H9 (cell line): Measurements from ENCODE around the gene BLMH. TPM values are rescaled to one million over a fixed set of nuclear protein-coding genes. Genes with fewer than 3 reads are reported as not detected.

Source experiments
- DNase-seq: peaks from one replicate; pipeline ENCODE4 v3.0.0-alpha.2; 2017
- H2AFZ ChIP-seq: one replicate; pipeline ENCODE4 v1.6.1; 2013; ENCODE audit warnings: mild to moderate bottlenecking, low read length, control low read depth, moderate library complexity
- H2AK5ac ChIP-seq: 2 replicates; pipeline ENCODE4 v1.6.1; 2013; ENCODE audit warnings: low read length, control low read depth, mixed read lengths; ENCODE audit not compliant: insufficient read length
- H2BK120ac ChIP-seq: one replicate; pipeline ENCODE4 v1.6.1; 2013; ENCODE audit warnings: low read depth, mild to moderate bottlenecking, low read length, control low read depth, inconsistent platforms; ENCODE audit not compliant: poor library complexity, severe bottlenecking
- H2BK12ac ChIP-seq: 2 replicates; pipeline ENCODE4 v1.6.1; 2013; ENCODE audit warnings: low read length, control low read depth, mixed read lengths, low read depth; ENCODE audit not compliant: insufficient read length
- H2BK15ac ChIP-seq: 2 replicates; pipeline ENCODE4 v1.6.1; 2013; ENCODE audit warnings: low read depth, low read length, control low read depth
- H2BK20ac ChIP-seq: one replicate; pipeline ENCODE4 v1.6.1; 2013; ENCODE audit warnings: low read depth, mild to moderate bottlenecking, low read length, control low read depth, inconsistent platforms; ENCODE audit not compliant: poor library complexity, severe bottlenecking
- H2BK5ac ChIP-seq: 2 replicates; pipeline ENCODE4 v1.6.1; 2013; ENCODE audit warnings: low read length, control low read depth, mixed read lengths; ENCODE audit not compliant: insufficient read length
- H3K14ac ChIP-seq: 2 replicates; pipeline ENCODE4 v1.6.1; 2013; ENCODE audit warnings: low read length, control low read depth; ENCODE audit not compliant: insufficient read depth
- H3K18ac ChIP-seq: 2 replicates; pipeline ENCODE4 v1.6.1; 2013; ENCODE audit warnings: low read depth, mild to moderate bottlenecking, mixed read lengths, low read length, control low read depth; ENCODE audit not compliant: insufficient read length
- H3K23ac ChIP-seq: 2 replicates; pipeline ENCODE4 v1.6.1; 2013; ENCODE audit warnings: low read length, control low read depth, mixed read lengths, low read depth; ENCODE audit not compliant: insufficient read length
- H3K23me2 ChIP-seq: 2 replicates; pipeline ENCODE4 v1.6.1; 2013; ENCODE audit warnings: low read depth, mild to moderate bottlenecking, mixed read lengths, low read length, control low read depth; ENCODE audit not compliant: insufficient read length, poor library complexity, severe bottlenecking
- H3K27ac ChIP-seq: 2 replicates; pipeline ENCODE4 v1.5.1; 2013; ENCODE audit warnings: low read length, control low read depth, mixed read lengths, low read depth; ENCODE audit not compliant: insufficient read length
- H3K27me3 ChIP-seq: 2 replicates; pipeline ENCODE4 v1.6.1; 2013; ENCODE audit warnings: low read length, control low read depth, inconsistent platforms; ENCODE audit not compliant: insufficient read depth
- H3K4ac ChIP-seq: 2 replicates; pipeline ENCODE4 v1.6.1; 2013; ENCODE audit warnings: low read depth, mild to moderate bottlenecking, control low read depth, inconsistent platforms, low read length, moderate library complexity
- H3K4me1 ChIP-seq: 2 replicates; pipeline ENCODE4 v1.6.1; 2013; ENCODE audit warnings: low read length, control low read depth, inconsistent platforms; ENCODE audit not compliant: insufficient read depth
- H3K4me2 ChIP-seq: 2 replicates; pipeline ENCODE4 v1.6.1; 2013; ENCODE audit warnings: low read length, control low read depth, mixed read lengths; ENCODE audit not compliant: insufficient read length, insufficient read depth
- H3K56ac ChIP-seq: 2 replicates; pipeline ENCODE4 v1.6.1; 2013; ENCODE audit warnings: low read depth, mild to moderate bottlenecking, mixed read lengths, low read length, control low read depth; ENCODE audit not compliant: insufficient read length
- H3K79me1 ChIP-seq: 2 replicates; pipeline ENCODE4 v1.6.1; 2013; ENCODE audit warnings: low read depth, mild to moderate bottlenecking, moderate library complexity, low read length, control low read depth, inconsistent platforms; ENCODE audit not compliant: insufficient read depth, poor library complexity, severe bottlenecking
- H3K79me2 ChIP-seq: 2 replicates; pipeline ENCODE4 v1.6.1; 2013; ENCODE audit warnings: low read length, control low read depth, inconsistent platforms; ENCODE audit not compliant: insufficient read depth
- H3K9ac ChIP-seq: 2 replicates; pipeline ENCODE4 v1.6.1; 2013; ENCODE audit warnings: low read length, control low read depth, mixed read lengths; ENCODE audit not compliant: insufficient read length; ENCODE audit errors: extremely low read depth
- H3K9me3 ChIP-seq: one replicate; pipeline ENCODE4 v1.6.1; 2013; ENCODE audit warnings: low read depth, low read length, inconsistent platforms; ENCODE audit not compliant: control insufficient read depth
- H3T11ph ChIP-seq: one replicate; pipeline ENCODE4 v1.6.1; 2013; ENCODE audit warnings: mild to moderate bottlenecking, low read length, control low read depth, inconsistent platforms
- H4K20me1 ChIP-seq: one replicate; pipeline ENCODE4 v1.6.1; 2013; ENCODE audit not compliant: control insufficient read depth, insufficient read length, insufficient read depth
- H4K5ac ChIP-seq: 2 replicates; pipeline ENCODE4 v1.6.1; 2013; ENCODE audit warnings: low read depth, mild to moderate bottlenecking, mixed read lengths, low read length, control low read depth; ENCODE audit not compliant: insufficient read length
- H4K8ac ChIP-seq: replicated peaks from 2 replicates; pipeline ENCODE4 v1.6.1; 2013; ENCODE audit warnings: low read length, control low read depth, mixed read lengths, low read depth; ENCODE audit not compliant: insufficient read length
- H4K91ac ChIP-seq: 2 replicates; pipeline ENCODE4 v1.6.1; 2013; ENCODE audit warnings: low read depth, mild to moderate bottlenecking, moderate library complexity, mixed read lengths, low read length, control low read depth; ENCODE audit not compliant: insufficient read length
- H3K27ac Mint-ChIP-seq, 3 experiments: 2 replicates in 2 of 3; 3 replicates in 1 of 3; pipeline ENCODE4 v1.8.0; 2020 to 2021; ENCODE audit warnings: mixed read lengths in 3 of 3, mild to moderate bottlenecking in 1 of 3, moderate library complexity in 1 of 3
- H3K27me3 Mint-ChIP-seq: 2 replicates; pipeline ENCODE4 v1.8.0; 2021; ENCODE audit warnings: low read depth, mild to moderate bottlenecking, moderate library complexity, mixed read lengths
- H3K36me3 Mint-ChIP-seq, 3 experiments: 2 replicates in 2 of 3; 3 replicates in 1 of 3; pipeline ENCODE4 v1.8.0; 2020 to 2021; ENCODE audit warnings: low read depth in 3 of 3, mixed read lengths in 3 of 3; ENCODE audit not compliant: insufficient read depth in 1 of 3
- H3K4me1 Mint-ChIP-seq, 2 experiments: 2 replicates each; pipeline ENCODE4 v1.8.0; 2020; ENCODE audit warnings: mixed read lengths in 2 of 2
- H3K4me3 Mint-ChIP-seq, 2 experiments: 2 replicates in 1 of 2; 3 replicates in 1 of 2; pipeline ENCODE4 v1.8.0; 2020 to 2021; ENCODE audit warnings: mild to moderate bottlenecking in 2 of 2, mixed read lengths in 2 of 2, moderate library complexity in 1 of 2
- H3K9me3 Mint-ChIP-seq, 2 experiments: 2 replicates in 1 of 2; 3 replicates in 1 of 2; pipeline ENCODE4 v1.8.0; 2020; ENCODE audit warnings: mild to moderate bottlenecking in 2 of 2, mixed read lengths in 2 of 2, moderate library complexity in 1 of 2
- CTCF ChIP-seq: fragments of 200-600 bp; sonication (generic); conservative IDR thresholded peaks from 3 replicates; pipeline ENCODE4 v1.8.0; 2021; ENCODE audit warnings: antibody characterized with exemption, mild to moderate bottlenecking
- WGBS: extraction: QIAGEN DNeasy Blood & Tissue Kit; methylation state at CpG from one replicate; pipeline ENCODE4 v1.1.7; 2013; ENCODE audit warnings: missing lambda C conversion rate, low lambda C conversion rate, mixed read lengths; ENCODE audit not compliant: insufficient read length; ENCODE audit errors: extremely low coverage; 5-methylcytosine and 5-hydroxymethylcytosine counted together
- total RNA-seq: library from RNA; stranded (reverse); gene quantifications from 2 replicates; pipeline ENCODE4 v1.2.1, GENCODE V29; 2021

BLMH gene
- total RNA-seq, 1 experiment from 2014 or later: 74.7 TPM

DNA sequence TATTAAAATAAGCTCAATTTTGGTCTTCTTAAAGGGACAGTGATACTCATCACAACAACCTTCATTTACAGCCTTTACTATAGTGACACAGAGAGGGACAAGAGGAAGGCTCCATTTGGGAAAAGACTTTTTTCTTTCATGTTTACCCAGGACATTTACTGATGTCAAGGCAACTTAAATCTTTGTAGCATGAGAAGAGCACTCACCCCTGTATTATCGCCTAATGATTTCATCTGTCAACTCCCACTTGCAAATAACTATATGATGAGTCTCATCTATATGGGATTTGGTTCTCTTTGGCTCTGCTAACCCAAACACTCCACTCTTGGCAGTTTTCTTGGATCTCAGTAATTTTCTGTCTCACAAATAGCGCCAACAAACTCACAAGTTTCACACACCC is 24.1 kb downstream of the BLMH start:
- Histone ChIP-seq H3T11ph (no peak overlapping the region), H4K8ac (no peak overlapping the region), H2AK5ac (no peak overlapping the region), H3K18ac (no peak overlapping the region), H4K5ac (no peak overlapping the region), H3K9ac (no peak overlapping the region), H2BK15ac (no peak overlapping the region), H3K79me1 (no peaks in the 10 kb centered on the region), H3K23ac (no peak overlapping the region), H3K4me1 (no peaks in the 10 kb centered on the region), H2BK12ac (no peak overlapping the region), H4K91ac (no peak overlapping the region), H3K27me3 (no peaks in the 10 kb centered on the region), H3K14ac (no peak overlapping the region), H3K4me2 (no peak overlapping the region), H3K4ac (no peak overlapping the region), H2BK20ac (no peak overlapping the region), H3K23me2 (no peaks in the 10 kb centered on the region), H2BK120ac (no peak overlapping the region), H3K27ac (no peak overlapping the region), H4K20me1 (no peaks in the 10 kb centered on the region), H3K56ac (no peak overlapping the region), H3K9me3 (no peaks in the 10 kb centered on the region), H3K79me2 (no peaks in the 10 kb centered on the region), H2AFZ (no peak overlapping the region), H2BK5ac (no peak overlapping the region)
- no CpG with 5 or more reads among the region's 2 CpGs for WGBS
- Mint-ChIP-seq H3K27me3 (no peaks in the 10 kb centered on the region), H3K27ac (no peak overlapping the region), H3K4me1 (no peaks in the 10 kb centered on the region), H3K9me3 (no peaks in the 10 kb centered on the region), H3K36me3 (peaks cover 10 to 70% (median 45%) of the 10 kb centered on the region in 3 experiments; a peak in 6 of 7 replicates), H3K4me3 (no peak overlapping the region)
- no peak for DNase-seq
- TF ChIP-seq CTCF: no peak
